Body of pancreas (tissue), 4 donors: ENCODE data around the gene DLG1. TPM values are rescaled to one million over a fixed set of nuclear protein-coding genes. Genes with fewer than 3 reads are reported as not detected.

Experiments
- ATAC-seq: fragments of 150-250 bp; one replicate; pipeline ENCODE4 v1.9.1; 2016
- DNase-seq, 4 donors: peaks; one replicate each; pipeline ENCODE4 v3.0.0-alpha.2; 2019
- H3K27ac ChIP-seq, 4 donors: fragments of 200-600 bp; sonication (generic); 1 replicate in 3 of 4; 2 replicates in 1 of 4; pipeline versions ENCODE4 v1.5.1 to v1.6.1; 2016 to 2019; ENCODE audit warnings: mild to moderate bottlenecking in 1 of 4, mixed read lengths in 1 of 4, moderate library complexity in 1 of 4
- H3K27me3 ChIP-seq, 2 donors: fragments of 200-600 bp; sonication (generic); one replicate each; pipeline ENCODE4 v1.6.0; 2016; ENCODE audit warnings: mild to moderate bottlenecking in 1 of 2
- H3K36me3 ChIP-seq, 2 donors: fragments of 200-600 bp; sonication (generic); replicated peaks in 1 of 2; 2 replicates each; pipeline ENCODE4 v1.5.1; 2016; ENCODE audit warnings: low read depth in 2 of 2; ENCODE audit not compliant: insufficient read depth in 1 of 2
- H3K4me1 ChIP-seq: fragments of 200-600 bp; sonication (generic); one replicate; pipeline ENCODE4 v1.6.0; 2016
- H3K4me3 ChIP-seq, 2 donors: fragments of 200-600 bp; sonication (generic); 1 replicate in 1 of 2; 2 replicates in 1 of 2; pipeline ENCODE4 v1.5.1; 2016 to 2019
- H3K9me3 ChIP-seq, 3 donors: fragments of 200-600 bp; sonication (generic); 1 replicate in 2 of 3; 2 replicates in 1 of 3; pipeline ENCODE4 v1.5.1; 2016
- CTCF ChIP-seq, 7 experiments: fragments of 450-650 bp in 4 of 7; fragments of 200-600 bp in 3 of 7; sonication (generic) in 3 of 7; IDR thresholded peaks; one replicate each; pipeline ENCODE4 v1.5.1; 2016 to 2019; ENCODE audit warnings: antibody characterized with exemption in 7 of 7
- POLR2A ChIP-seq, 3 donors: fragments of 450-650 bp; IDR thresholded peaks; one replicate each; pipeline ENCODE4 v1.6.1; 2016; ENCODE audit warnings: antibody characterized with exemption in 3 of 3, mild to moderate bottlenecking in 2 of 3
- WGBS, 2 donors: methylation state at CpG; one replicate each; pipeline ENCODE4 v1.1.5; 2017; 5-methylcytosine and 5-hydroxymethylcytosine counted together
- intact Hi-C: fragments of 100-400 bp; cut with DNase I; formaldehyde crosslinking; loops from one replicate; pipeline ENCODE4 v1.15.1; 2023
- total RNA-seq, 2 donors: library from RNA; depleted of rRNA; stranded (reverse); fragments of >200 nt; gene quantifications; one replicate each; pipeline ENCODE4 v1.1.0, GENCODE V29; 2016

DLG1 gene
- total RNA-seq, 2 donors from 2014 or later: 45.8 to 48.8 TPM

- TF ChIP-seq POLR2A (IDR thresholded peaks at IDR 0.05) (no peak), CTCF (IDR thresholded peaks at IDR 0.05) (no peak)
- DNase-seq: no peak
- H3K36me3 ChIP-seq: no peaks in the 10 kb centered on the region
- no peak for ATAC-seq
- H3K9me3 ChIP-seq: no peaks in the 10 kb centered on the region
- no peak overlapping the region for H3K27ac ChIP-seq
- H3K27me3 ChIP-seq: no peaks in the 10 kb centered on the region
- H3K4me3 ChIP-seq: no peak overlapping the region
- 75 to 82% methylated on average over 7 of the region's 7 CpGs for WGBS, 2 donors
- H3K4me1 ChIP-seq: peaks cover 5% of the 10 kb centered on the region
- intact Hi-C loops: no loop called here
These were observed 27.4 kb upstream of the DLG1 start for GRCh38 chr3:197325773-197326172.

DNA sequence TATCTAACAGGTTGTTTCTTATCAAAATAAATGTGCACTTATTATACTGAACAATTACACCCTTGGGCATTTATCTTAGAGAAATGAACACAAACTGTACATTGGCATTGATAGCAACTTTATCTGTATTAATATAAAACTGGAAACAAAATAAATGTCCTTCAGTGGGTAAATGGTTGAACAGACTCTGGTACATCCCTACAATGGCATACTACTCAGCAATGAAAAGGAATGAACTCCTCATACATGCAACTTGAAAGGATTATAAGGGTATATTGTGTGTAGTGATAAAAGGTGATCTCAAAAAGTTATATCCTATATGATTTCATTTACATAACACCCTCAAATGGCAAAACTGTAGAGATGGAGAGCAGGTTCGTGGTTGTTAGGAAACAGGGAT lies 23.7 kb upstream of the DLG1 start:
- intact Hi-C loops: no loop called here
- Histone ChIP-seq H3K9me3 (no peaks in the 10 kb centered on the region), H3K4me1 (no peaks in the 10 kb centered on the region), H3K4me3 (no peak overlapping the region), H3K27ac (no peak overlapping the region), H3K36me3 (no peaks in the 10 kb centered on the region), H3K27me3 (no peaks in the 10 kb centered on the region)
- 80 to 85% methylated on average over 1 of the region's 1 CpG for WGBS, 2 donors
- no peak for ATAC-seq
- DNase-seq: no peak
- TF ChIP-seq POLR2A (IDR thresholded peaks at IDR 0.05) (no peak), CTCF (IDR thresholded peaks at IDR 0.05) (no peak)

- Histone ChIP-seq H3K27me3 (no peaks in the 10 kb centered on the region), H3K27ac (no peak overlapping the region), H3K4me3 (no peak overlapping the region), H3K9me3 (no peaks in the 10 kb centered on the region), H3K4me1 (no peaks in the 10 kb centered on the region), H3K36me3 (no peaks in the 10 kb centered on the region)
- WGBS, 2 donors: 61 to 74% methylated on average over 1 of the region's 1 CpG
- no peak for ATAC-seq
- intact Hi-C loops: no loop called here
- TF ChIP-seq CTCF (IDR thresholded peaks at IDR 0.05) (no peak), POLR2A (IDR thresholded peaks at IDR 0.05) (no peak)
- DNase-seq: no peak
These were observed 22.2 kb upstream of the DLG1 start for GRCh38 chr3:197320582-197320981.

- no peaks in the 10 kb centered on the region for H3K36me3 ChIP-seq
- WGBS, 2 donors: 63 to 72% methylated on average over 9 of the region's 9 CpGs
- no peak for DNase-seq
- no peaks in the 10 kb centered on the region for H3K27me3 ChIP-seq
- no peak overlapping the region for H3K27ac ChIP-seq
- TF ChIP-seq POLR2A (IDR thresholded peaks at IDR 0.05): no peak
- no peak for TF ChIP-seq CTCF (IDR thresholded peaks at IDR 0.05)
- no peaks in the 10 kb centered on the region for H3K9me3 ChIP-seq
- H3K4me3 ChIP-seq: no peak overlapping the region
- no peaks in the 10 kb centered on the region for H3K4me1 ChIP-seq
- peak; percentile 24 for ATAC-seq
- intact Hi-C loops: no loop called here
These were observed 19.0 kb upstream of the DLG1 start for GRCh38 chr3:197317250-197317963.

DNA sequence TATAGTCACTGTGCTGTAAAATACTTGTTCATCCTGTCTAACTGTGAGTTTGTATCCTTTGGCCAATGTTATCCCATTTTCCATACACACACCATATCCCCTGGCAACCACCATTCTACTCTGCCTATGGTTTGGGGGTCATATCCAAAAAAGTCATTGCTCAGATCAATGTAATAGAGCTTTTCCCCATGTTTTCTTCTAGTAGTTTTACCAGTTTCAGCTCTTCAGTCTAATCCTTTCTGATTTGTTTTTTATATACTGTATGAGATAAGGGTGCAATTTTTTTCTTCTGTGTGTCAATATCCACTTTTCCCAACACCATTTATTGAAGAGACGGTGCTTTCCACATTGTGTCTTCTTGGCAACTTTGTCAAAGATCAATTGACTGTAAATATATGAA lies 14.0 kb upstream of the DLG1 start:
- Histone ChIP-seq H3K9me3 (no peaks in the 10 kb centered on the region), H3K36me3 (no peaks in the 10 kb centered on the region), H3K27me3 (no peaks in the 10 kb centered on the region), H3K4me1 (peaks cover 4% of the 10 kb centered on the region), H3K27ac (no peak overlapping the region), H3K4me3 (no peak overlapping the region)
- 92 to 93% methylated on average over 1 of the region's 1 CpG for WGBS, 2 donors
- TF ChIP-seq POLR2A (IDR thresholded peaks at IDR 0.05): no peak
- TF ChIP-seq CTCF (IDR thresholded peaks at IDR 0.05): no peak
- DNase-seq (no peak), ATAC-seq (no peak)
- intact Hi-C loops: no loop called here
